HG02642 (cell line): ENCODE data around the gene GAL3ST1.
"Not testable (repeated sequence)": the region's sequence is repeated elsewhere in the genome, so short reads cannot be mapped to it uniquely, and the experiment has no call there.

Experiments
- ATAC-seq: cut with Tn5 transposase; IDR thresholded peaks from one replicate; pipeline ENCODE4 v1.9.1; 2021; ENCODE audit warnings: mild to moderate bottlenecking; ENCODE audit not compliant: unreplicated experiment, poor library complexity

GAL3ST1 gene

GRCh38 chr22:30541511-30541910, 33.0 kb downstream of the GAL3ST1 start:
- ATAC-seq = not testable (repeated sequence)

GRCh38 chr22:30539368-30539767, 35.1 kb downstream of the GAL3ST1 start:
- ATAC-seq = no peak

- ATAC-seq = no peak
Observed at GRCh38 chr22:30538280-30538679, 36.2 kb downstream of the GAL3ST1 start.

GRCh38 chr22:30537083-30537731, 37.3 kb downstream of the GAL3ST1 start:
- no peak for ATAC-seq

GRCh38 chr22:30535182-30535581, 39.3 kb downstream of the GAL3ST1 start:
- no peak for ATAC-seq

- ATAC-seq = no peak
Observed at GRCh38 chr22:30531651-30532608, 42.5 kb downstream of the GAL3ST1 start.

- ATAC-seq = no peak
Observed at GRCh38 chr22:30526656-30527055, 47.8 kb downstream of the GAL3ST1 start.

- no peak for ATAC-seq
Observed at GRCh38 chr22:30523646-30524489, 50.6 kb downstream of the GAL3ST1 start.

- no peak for ATAC-seq
Observed at GRCh38 chr22:30521368-30522156, 52.9 kb downstream of the GAL3ST1 start.

- ATAC-seq = no peak
Observed at GRCh38 chr22:30519842-30520425, 54.5 kb downstream of the GAL3ST1 start.

- no peak for ATAC-seq
Observed at GRCh38 chr22:30516731-30517130, 57.7 kb downstream of the GAL3ST1 start.

- no peak for ATAC-seq
Observed at GRCh38 chr22:30516273-30516672, 58.2 kb downstream of the GAL3ST1 start.

GRCh38 chr22:30514252-30514651, 60.2 kb downstream of the GAL3ST1 start:
- ATAC-seq = no peak

GRCh38 chr22:30513462-30513861, 61.0 kb downstream of the GAL3ST1 start:
- no peak for ATAC-seq

GRCh38 chr22:30511911-30512310, 62.6 kb downstream of the GAL3ST1 start:
- no peak for ATAC-seq

- ATAC-seq = no peak
Observed at GRCh38 chr22:30511109-30511508, 63.4 kb downstream of the GAL3ST1 start.

GRCh38 chr22:30508216-30508615, 66.2 kb downstream of the GAL3ST1 start:
- no peak for ATAC-seq

GRCh38 chr22:30507670-30508069, 66.8 kb downstream of the GAL3ST1 start:
- ATAC-seq = no peak

GRCh38 chr22:30506507-30506968, 67.9 kb downstream of the GAL3ST1 start:
- ATAC-seq = no peak
